GM03348 (cell line): ENCODE results near the gene PTH1R.

ENCODE experiments used
- DNase-seq: peaks from one replicate; pipeline ENCODE4 v3.0.0; 2012; ENCODE audit warnings: low spot score

The PTH1R gene

DNA sequence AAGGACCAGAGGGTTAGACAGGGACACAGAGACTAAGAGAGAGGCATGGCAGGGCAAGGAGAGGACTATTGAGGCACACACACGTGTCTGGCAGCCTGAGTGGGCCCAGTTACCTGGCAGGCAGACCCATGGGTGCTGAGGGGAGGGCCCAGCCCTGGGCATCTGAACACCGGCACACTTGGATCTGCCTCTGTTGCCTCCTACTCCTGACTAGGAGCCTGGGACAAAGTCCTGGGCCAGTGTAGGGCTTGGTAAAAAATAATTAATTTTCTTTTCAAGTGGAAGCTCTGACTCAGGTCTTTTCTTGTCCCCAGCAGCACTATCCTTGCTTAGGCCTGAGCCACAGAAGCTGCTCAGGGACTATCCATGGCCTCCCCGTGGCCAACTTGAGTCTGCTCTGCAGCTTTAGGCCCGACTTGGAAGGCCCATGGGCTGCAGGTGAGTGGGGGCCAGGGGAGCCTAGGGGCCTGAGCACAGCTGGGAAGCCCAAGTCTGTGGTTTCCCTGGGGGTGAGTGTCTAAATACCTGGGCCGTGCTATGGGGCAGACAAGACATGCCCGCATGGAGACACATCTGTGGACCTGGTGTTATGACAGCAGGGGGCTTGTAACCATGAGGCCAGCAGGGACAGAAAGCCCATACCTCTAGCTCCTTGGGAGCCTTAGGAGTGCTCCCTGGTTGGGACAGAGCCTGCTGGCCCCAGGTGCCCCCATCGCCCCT is at the start of gene PTH1R:
PTH1R (plus strand) TSS at position 316 of the 720 bp plus-strand sequence. CDS start 5,839 bp downstream, outside the sequence.
- DNase-seq = no peak

DNA sequence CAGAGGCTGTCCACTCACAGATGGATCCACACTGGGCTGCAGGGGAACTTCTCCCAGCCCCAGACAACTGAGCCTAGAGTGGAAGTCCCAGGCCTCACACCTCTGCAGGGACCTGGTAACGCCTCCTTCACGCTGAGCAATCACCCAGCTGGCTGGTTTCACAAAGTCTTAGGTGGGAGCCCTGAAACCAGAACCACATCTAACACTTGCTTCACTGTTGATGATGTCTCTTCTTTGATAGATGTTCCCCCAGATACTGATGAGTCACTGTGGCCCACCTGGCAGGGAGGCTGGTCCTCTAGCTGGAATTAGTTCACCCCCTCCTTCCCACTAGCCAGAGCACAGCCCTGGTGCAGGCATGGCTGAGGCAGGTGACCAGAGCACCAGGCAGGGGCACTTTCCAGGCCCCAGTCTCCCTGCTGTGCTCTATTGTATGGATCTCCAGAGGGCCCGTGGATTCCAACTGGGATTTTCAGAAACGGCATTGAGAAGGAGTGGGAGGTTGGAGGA is 47.8 kb upstream of the PTH1R start:
- no peak for DNase-seq

DNA sequence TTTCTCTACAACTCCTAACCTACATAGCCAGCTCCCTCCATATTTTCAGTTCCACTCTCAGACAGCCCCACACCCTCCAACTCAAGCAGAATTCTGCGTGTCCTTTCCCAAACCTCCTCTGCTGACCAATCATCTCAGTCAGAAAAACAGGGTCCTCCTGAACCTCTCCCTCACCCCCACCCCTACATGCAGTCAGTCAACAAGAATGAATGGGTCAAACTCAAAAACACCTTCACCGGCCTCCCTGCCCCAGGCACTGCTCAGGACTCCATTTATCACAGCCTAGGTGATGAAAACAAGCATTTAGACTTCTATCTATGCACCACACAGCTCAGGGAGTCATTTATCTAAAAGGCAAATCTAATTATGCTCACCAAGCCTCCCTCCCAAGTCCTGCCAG is 46.7 kb upstream of the PTH1R start:
- DNase-seq = no peak

DNA sequence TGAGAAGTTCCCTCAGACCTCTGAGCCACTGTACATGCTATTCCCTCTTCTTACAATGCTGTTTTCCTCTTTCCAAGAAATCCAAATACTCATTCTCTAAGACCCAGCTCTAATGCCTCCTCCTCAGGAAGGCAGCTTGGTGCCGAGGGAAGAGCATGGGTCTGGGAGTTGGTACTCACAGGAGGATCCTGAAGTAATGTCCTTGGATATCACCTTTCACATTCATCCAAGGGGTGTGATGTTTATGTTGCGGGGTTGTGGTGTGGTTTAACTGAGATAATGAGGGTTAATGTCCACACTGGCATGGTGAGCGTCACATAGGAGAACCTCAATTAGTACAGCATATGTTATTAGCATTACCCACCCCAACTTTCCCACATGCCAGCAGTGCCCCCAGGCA is 46.2 kb upstream of the PTH1R start:
- no peak for DNase-seq

DNA sequence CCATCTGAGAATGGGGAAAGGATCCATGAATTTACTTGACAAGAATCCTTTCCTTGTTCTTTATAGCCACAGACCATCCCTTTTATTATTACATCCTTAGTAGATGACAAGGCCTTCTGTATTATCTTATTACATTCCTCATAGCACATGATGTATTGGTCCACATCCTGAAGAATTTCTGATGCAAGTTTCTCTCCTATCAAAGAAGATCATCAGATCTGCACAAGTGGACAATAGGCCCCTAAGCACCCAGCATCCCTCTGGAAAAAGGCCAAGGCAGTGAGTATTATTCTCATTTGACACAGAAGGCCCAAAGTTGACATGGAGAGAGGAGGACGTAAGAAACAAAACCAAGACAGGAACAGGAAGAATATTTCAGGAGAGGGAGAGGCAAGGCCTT is 45.7 kb upstream of the PTH1R start:
- no peak for DNase-seq

DNA sequence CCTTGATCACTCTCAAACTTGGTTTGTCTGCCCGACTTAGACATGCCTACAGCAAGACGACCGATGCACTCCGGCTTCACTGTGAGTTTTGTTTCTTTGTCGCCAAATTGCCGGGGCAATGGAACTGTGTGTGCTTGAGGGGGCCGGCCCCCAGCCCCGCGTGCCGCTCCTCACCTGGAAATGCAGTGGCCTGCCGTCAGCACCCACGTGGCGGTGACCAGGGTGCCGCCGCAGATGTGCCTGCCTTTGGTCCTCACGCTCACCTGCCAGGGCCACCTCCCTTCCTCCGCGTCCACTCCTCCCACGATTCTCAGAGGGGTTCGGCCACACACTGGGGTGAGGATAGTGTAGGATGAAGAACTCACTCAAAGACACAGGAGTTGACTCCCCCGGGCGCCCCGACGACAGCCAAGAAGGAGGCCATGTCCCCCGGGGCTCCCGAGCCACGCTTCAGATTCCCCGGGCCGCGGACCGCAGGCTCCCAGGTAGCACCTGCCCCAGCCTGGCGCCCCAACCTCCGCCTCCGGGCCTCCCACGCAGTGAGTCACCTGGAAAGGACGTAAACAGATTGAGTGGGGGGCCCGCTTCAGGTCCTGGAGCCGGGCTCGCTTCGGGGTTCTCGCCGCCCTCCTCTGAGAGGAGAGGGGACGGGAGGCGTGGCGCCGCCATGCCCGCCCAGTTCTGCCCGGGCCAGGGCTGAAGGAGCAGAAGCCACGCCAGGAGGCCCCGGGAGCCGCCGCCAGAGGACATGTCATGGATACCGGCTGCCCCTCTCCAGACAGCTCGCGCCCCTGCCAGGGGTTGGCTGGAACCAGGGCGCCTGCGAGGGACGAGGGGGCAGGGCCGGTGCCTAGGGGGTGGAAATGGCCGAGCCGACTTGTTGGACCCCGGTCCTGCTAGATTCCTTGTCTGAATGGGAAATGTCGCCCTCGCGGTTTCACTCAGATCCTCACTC is 43.9 kb upstream of the PTH1R start:
- DNase-seq = no peak

DNA sequence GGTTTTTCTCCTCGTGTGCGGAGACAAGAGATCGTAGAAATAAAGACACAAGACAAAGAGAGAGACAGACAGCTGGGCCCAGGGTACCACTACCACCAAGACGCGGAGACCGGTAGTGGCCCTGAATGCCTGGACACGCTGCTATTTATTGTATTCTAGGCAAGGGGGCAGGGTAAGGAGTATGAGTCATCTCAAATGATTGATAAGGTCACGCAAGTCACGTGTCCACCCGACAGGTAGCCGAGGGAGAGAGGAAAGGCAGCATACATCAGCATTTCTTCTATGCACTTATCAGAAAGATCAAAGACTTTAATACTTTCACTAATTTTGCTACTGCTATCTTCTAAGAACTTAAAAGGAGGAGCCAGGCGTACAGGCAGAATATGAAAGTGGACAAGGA is 42.5 kb upstream of the PTH1R start:
- DNase-seq = no peak

DNA sequence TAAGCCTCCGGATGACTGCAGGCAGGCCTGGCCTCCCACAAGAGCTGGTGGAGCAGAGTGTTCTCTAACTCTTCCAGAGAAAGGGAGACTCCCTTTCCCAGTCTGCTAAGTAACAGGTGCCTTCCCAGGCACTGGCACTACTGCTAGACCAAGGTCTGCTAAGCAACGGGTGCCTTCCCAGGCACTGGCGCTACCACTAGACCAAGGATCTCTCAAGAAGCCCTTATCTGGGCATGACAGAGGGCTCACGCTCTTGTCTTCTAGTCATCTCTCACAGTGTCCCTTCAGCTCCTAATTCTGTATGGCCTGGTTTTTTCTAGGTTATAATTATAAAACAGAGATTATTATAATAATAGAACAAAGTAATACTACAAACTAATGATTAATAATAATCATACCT is 42.0 kb upstream of the PTH1R start:
- DNase-seq = no peak

DNA sequence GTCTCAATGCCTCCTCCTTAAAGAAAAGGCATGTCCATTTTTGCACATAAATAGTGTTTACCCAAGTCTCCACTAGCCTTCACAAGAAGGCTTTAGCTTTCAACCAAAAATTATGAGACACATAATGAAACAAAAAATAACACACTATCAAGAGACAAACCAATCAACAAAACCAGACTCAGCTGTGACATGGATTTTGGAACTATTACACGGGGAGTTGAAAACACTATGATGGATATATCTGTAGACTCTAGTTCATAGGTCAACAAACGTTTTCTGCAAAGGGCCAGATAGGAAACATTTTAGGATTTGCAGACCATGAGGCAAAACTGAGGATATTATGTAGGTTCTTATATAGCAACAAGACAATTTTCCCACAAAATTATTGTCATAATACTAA is 39.2 kb upstream of the PTH1R start:
- no peak for DNase-seq

DNA sequence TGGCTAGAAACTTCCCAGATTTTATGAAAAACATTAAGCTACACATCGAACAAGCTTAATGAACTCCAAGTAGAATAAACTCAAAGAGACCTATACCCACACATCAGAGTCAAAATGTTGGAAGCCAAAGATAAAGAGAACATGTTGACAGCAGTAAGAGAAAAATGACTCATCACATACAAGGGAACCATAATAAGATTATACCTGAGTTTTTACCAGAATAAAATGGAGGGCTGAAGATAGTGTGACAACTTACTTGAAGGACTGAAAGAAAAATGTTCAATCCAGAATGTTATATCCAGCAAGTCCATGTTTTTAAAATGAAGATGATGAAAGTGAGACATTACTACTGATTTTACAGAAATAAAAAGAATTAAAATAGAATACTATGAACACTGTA is 37.0 kb upstream of the PTH1R start:
- no peak for DNase-seq

DNA sequence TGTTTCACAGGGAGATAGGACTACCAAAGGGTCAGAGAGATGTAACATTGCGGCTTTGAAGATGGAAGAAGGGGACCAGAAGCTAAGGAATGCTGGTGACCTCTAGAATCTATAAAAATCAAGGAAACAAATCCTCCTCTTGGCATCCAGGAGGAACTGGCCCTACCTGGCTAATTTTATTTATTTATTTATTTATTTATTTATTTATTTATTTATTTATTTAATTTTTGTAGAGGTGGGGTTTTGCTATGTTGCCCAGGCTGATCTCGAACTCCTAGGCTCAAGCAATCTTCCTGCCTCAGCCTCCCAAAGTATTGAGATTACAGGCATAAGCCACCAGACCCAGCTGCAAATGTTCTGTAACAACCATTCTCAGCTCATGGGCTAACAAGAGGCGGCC is 34.0 kb upstream of the PTH1R start:
- no peak for DNase-seq

DNA sequence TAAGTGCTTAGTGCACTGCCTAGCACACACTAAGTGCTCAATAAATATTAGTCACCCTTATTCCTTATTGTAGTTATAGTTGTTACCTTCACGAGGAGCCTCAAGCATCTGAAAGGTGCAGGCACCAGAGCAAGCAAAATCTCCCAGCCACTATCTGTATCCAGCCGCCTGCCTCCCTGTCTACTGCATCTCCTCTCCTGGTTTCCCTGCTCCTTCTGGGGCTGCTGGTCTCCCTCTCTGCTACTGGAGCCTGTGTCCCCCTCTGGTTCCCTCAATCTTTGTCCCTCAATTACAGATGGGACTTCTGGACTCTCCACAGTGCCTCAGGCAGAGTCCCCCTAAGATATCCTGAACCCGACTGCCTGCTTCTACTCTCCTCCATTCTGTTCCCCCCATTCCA is 33.1 kb upstream of the PTH1R start:
- no peak for DNase-seq

DNA sequence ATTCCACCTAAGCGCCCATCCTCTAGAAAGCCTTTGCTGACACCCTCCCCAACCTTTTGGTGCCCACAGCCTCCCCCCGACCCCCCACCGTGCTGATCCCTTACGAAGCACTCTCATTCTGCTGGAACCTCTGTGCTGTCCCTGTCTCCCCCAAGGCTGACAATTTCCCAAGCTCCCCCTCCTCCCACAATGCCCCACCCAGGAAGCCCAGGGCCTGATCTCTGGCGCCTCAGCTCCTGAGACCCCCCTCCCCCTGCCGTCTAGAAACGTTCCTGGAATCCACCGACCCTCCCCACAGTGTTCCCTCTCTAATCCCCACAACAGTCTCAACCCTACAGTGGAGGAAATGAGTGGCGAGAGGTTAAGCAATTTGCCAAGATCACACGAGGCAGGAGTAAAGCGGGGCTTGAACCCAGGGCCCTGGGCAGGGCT is 32.6 kb upstream of the PTH1R start:
- no peak for DNase-seq

DNA sequence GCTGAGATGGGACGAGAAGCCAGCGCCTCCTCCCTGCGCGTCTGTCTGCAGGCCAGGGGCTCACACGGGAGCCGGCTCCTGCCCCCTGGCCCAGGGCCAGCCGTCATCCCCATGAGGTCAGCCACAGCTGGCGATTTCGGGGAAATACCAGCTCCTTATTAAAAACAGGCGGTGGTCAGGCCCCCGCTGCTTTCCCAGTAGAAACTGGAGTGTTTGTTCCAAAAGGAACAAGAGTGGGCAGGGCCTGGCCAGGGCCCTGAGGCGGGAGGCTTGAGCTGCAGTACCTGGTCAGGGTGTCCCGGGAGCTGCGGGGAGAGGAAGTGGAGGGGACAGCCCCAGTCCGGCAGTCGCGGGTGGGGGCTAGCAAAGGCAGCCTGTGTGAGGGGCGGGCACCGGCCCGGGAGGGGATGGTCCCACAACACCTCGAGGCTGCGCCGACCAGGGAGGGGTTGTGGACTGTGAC is 32.1 kb upstream of the PTH1R start:
- peak; percentile 88 for DNase-seq

DNA sequence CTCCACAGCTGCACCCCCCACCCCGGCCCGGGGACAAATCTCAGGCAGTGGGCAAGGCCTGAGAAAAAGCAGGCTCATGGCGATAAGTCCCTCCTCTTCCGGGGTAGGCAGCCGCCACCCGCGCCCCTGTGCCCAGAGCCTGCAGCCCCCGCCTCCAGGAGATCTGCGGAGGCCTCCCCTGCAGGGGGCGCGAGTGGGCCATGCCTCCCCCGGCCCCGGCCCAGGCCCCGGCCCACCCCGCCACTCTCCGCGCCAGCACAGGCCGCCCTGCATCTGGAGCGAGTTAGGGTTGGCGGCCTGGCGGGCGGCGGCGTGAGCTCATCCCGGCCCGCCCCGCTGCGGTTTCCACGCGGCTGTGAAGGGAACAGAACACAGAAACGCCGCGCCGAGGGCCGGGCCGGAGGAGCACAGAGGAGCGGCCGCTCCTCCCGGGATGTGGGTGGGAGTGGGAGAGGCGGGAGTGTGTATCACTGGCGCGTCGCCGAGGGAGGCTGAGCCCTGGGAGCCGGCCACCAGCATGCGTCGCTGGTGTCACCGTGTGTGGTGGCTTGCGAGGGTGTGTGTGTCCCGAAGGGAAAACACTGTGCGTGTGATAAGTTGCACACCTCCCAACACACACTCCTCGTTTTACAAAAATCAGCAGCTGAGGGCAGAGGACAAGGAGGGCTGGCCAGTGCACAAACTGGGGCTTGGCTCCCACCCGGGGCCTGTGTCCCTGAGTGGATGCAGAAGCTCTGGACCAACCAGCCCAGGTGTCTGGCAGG is 31.5 kb upstream of the PTH1R start:
- peak; percentile 94 for DNase-seq

DNA sequence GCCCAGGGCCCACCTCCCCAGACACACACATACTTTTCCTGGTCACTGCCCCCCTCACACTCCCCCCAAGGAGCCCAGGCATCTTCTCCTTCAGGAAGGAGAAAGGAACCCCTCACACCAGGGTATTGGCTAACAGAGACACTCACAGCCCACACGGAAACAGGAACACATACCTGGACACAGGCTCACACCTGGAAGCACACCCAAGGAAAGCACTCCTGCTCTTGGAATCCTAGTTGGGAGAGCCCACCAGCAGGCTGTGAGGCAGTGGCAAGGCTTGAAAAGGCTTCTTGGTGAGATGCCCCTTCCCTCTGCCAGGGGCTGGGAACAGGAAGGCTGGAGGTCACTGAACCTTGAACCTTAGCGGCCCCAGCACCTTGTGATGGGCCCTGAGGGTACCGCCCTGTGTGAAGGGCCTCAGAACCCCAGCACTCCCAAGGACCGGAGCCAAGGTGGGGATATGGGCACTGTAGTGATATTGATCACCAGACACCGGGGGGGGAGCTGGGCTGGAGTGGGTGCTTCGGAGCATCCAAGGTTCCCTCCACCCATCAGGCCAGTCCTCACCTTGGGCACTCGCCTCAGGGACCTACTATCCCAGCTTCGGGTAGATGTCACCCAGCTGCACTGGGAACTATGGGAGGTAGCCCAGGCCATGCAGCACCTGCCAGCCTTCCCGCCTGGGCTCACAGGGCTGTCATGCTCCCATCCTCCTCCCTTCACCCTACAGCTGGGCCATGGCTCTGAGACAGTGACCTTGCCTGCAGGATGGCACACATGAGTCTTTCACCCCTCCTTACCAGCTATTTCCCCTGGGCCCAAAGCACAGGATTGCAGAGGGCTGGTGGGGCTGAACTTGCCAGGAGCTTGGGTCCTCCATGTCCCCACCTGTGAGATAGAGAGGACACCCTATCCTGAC is 30.6 kb upstream of the PTH1R start:
- DNase-seq = no peak

DNA sequence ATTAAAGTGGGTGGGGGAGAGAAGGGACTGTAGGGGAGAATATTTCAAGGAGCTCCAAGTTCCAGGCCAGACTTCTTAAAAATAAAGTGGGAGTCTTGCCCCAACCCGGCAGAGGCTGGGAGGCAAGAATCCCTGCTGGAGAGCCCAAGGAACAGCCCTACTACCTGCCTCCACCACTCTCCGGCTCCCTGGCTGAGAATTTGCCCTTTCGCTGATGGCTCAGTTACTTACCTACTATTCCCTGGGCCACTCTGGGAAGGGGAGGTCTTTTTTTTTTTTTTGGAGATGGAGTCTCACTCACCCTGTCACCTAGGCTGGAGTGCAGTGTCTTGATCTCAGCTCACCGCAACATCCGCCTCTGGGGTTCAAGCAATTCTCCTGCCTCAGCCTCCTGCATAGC is 29.8 kb upstream of the PTH1R start:
- no peak for DNase-seq

DNA sequence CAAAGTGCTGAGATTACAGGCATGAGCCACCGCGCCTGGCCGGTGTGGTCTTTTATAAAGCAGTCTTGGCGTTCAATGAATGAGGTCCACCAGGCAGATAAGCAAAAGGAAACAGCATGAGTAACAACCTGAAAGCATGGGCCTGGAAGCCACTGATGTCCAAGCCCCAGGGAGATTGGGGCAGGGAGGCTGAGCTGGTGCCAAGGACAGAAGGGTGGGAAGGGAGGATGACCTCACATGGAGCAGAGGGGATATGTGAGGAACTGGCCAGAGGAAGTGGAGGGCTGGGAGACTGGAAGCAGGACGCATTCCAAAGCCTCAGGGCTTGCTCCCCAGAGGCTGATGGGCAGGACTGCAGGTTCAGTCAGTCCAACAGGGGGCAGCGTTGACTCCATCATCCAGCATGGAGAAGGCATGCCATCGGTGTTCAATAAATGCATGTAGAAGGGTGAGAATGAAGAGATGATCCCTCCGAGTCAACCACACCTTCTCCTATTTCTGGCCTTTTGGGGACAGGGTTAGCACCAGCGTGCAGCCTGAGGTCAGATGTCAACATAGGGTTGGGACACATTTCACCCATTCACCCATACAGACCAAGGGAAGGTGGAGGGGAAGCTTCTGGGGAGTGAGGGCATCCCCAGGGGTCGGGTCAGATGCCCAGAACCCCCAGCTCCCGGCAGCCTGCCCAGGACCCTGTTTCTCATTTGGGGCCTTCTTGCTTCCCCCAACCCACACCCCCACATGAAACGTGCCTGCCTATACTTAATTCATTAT is 29.1 kb upstream of the PTH1R start:
- peak; percentile 59 for DNase-seq

DNA sequence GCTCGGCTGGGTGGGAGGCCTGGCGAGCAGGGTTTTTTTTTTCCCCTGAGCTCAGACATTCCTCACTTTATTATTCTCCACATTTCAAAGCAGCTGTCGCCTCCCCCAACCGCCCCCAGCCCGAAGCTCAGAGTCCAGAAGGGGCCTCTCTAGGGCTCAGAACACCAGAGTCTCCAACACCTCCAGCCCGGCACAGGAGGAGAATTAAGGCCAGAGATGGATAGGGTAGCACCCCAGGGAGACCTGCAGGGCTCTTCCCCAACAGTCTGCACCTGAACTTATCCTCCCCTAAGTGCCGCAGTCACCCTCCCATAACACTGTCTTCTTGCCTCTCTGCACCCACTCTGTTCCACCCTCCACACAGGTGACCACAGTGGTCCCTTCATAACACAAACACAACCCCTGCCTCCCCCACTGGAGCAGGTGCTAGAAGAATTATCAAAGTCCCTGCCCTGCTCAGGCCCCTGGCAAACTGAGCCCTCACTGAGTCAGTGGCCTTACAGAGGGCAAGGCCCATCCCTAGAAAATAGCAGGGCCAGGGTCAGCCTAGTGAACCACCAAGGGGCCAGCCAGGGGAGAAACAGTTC is 28.4 kb upstream of the PTH1R start:
- DNase-seq = no peak
